ENCODE measurements around the gene CCDC87.
"Not testable (repeated sequence)": the region's sequence is repeated elsewhere in the genome, so short reads cannot be mapped to it uniquely, and the experiment has no call there.

The CCDC87 gene

GRCh38 chr11:66607126-66607834 is 14.4 kb upstream of the CCDC87 start:
- H3K4me3 ChIP-seq (ENCODE audit: insufficient read depth, low read length, poor library complexity, severe bottlenecking) = no peak overlapping the region
- H3K9me2 ChIP-seq (replicated peaks; ENCODE audit: insufficient read depth, low read length) = no peaks in the 10 kb centered on the region
- no peak overlapping the region for H2AFZ ChIP-seq (ENCODE audit: low read depth, low read length, severe bottlenecking)
- H3K27me3 ChIP-seq (ENCODE audit: low read length) = no peaks in the 10 kb centered on the region
- H3K79me2 ChIP-seq (ENCODE audit: insufficient read depth, low read length) = no peaks in the 10 kb centered on the region
- no peak for TF ChIP-seq EZH2phosphoT487 (conservative IDR thresholded peaks at IDR 0.05; ENCODE audit: low read length)
- H3K9me3 ChIP-seq (ENCODE audit: insufficient read depth, low read length) = no peaks in the 10 kb centered on the region
- H4K20me1 ChIP-seq (ENCODE audit: low read depth, low read length) = no peaks in the 10 kb centered on the region
- H3K27ac ChIP-seq (ENCODE audit: low read depth, low read length) = no peak overlapping the region
- no peak overlapping the region for H3K4me2 ChIP-seq (ENCODE audit: low read depth, low read length, poor library complexity, severe bottlenecking)
- no peaks in the 10 kb centered on the region for H3K36me3 ChIP-seq (ENCODE audit: low read length)
- no peaks in the 10 kb centered on the region for H3F3A ChIP-seq (ENCODE audit: insufficient read depth)
- no peak overlapping the region for H3K9ac ChIP-seq (ENCODE audit: low read length)

- not testable (repeated sequence) for H3K4me2 ChIP-seq (ENCODE audit: low read depth, low read length, poor library complexity, severe bottlenecking); H3K9me2 ChIP-seq (replicated peaks; ENCODE audit: insufficient read depth, low read length); H3K9ac ChIP-seq (ENCODE audit: low read length); H3K9me3 ChIP-seq (ENCODE audit: insufficient read depth, low read length); H3K79me2 ChIP-seq (ENCODE audit: insufficient read depth, low read length); H2AFZ ChIP-seq (ENCODE audit: low read depth, low read length, severe bottlenecking); H3K27ac ChIP-seq (ENCODE audit: low read depth, low read length); H3K36me3 ChIP-seq (ENCODE audit: low read length); H3F3A ChIP-seq (ENCODE audit: insufficient read depth); H4K20me1 ChIP-seq (ENCODE audit: low read depth, low read length); H3K27me3 ChIP-seq (ENCODE audit: low read length); H3K4me3 ChIP-seq (ENCODE audit: insufficient read depth, low read length, poor library complexity, severe bottlenecking)
Measured at GRCh38 chr11:66606608-66607007, 13.7 kb upstream of the CCDC87 start.

GRCh38 chr11:66604155-66604554 is 11.3 kb upstream of the CCDC87 start:
- no peaks in the 10 kb centered on the region for H3K79me2 ChIP-seq (ENCODE audit: insufficient read depth, low read length)
- H3K27me3 ChIP-seq (ENCODE audit: low read length) = no peaks in the 10 kb centered on the region
- H4K20me1 ChIP-seq (ENCODE audit: low read depth, low read length) = no peaks in the 10 kb centered on the region
- H3K4me3 ChIP-seq (ENCODE audit: insufficient read depth, low read length, poor library complexity, severe bottlenecking) = no peak overlapping the region
- TF ChIP-seq CTCF (IDR thresholded peaks at IDR 0.05; ENCODE audit: insufficient read depth, low read length, poor library complexity, severe bottlenecking) (no peak), EZH2phosphoT487 (conservative IDR thresholded peaks at IDR 0.05; ENCODE audit: low read length) (no peak)
- no peaks in the 10 kb centered on the region for H3F3A ChIP-seq (ENCODE audit: insufficient read depth)
- no peaks in the 10 kb centered on the region for H3K9me2 ChIP-seq (replicated peaks; ENCODE audit: insufficient read depth, low read length)
- no peak overlapping the region for H3K27ac ChIP-seq (ENCODE audit: low read depth, low read length)
- no peak overlapping the region for H3K4me2 ChIP-seq (ENCODE audit: low read depth, low read length, poor library complexity, severe bottlenecking)
- no peaks in the 10 kb centered on the region for H3K36me3 ChIP-seq (ENCODE audit: low read length)
- no peak overlapping the region for H3K9ac ChIP-seq (ENCODE audit: low read length)
- H2AFZ ChIP-seq (ENCODE audit: low read depth, low read length, severe bottlenecking) = no peak overlapping the region
- H3K9me3 ChIP-seq (ENCODE audit: insufficient read depth, low read length) = no peaks in the 10 kb centered on the region

- H3K79me2 ChIP-seq (ENCODE audit: insufficient read depth, low read length) = no peaks in the 10 kb centered on the region
- no peak overlapping the region for H3K4me2 ChIP-seq (ENCODE audit: low read depth, low read length, poor library complexity, severe bottlenecking)
- no peaks in the 10 kb centered on the region for H3F3A ChIP-seq (ENCODE audit: insufficient read depth)
- H3K9me2 ChIP-seq (replicated peaks; ENCODE audit: insufficient read depth, low read length) = no peaks in the 10 kb centered on the region
- TF ChIP-seq EZH2phosphoT487 (conservative IDR thresholded peaks at IDR 0.05; ENCODE audit: low read length) (no peak), CTCF (IDR thresholded peaks at IDR 0.05; ENCODE audit: insufficient read depth, low read length, poor library complexity, severe bottlenecking) (no peak)
- no peak overlapping the region for H3K27ac ChIP-seq (ENCODE audit: low read depth, low read length)
- no peak overlapping the region for H3K4me3 ChIP-seq (ENCODE audit: insufficient read depth, low read length, poor library complexity, severe bottlenecking)
- no peak overlapping the region for H2AFZ ChIP-seq (ENCODE audit: low read depth, low read length, severe bottlenecking)
- no peaks in the 10 kb centered on the region for H3K9me3 ChIP-seq (ENCODE audit: insufficient read depth, low read length)
- no peak overlapping the region for H3K9ac ChIP-seq (ENCODE audit: low read length)
- no peaks in the 10 kb centered on the region for H3K27me3 ChIP-seq (ENCODE audit: low read length)
- H4K20me1 ChIP-seq (ENCODE audit: low read depth, low read length) = no peaks in the 10 kb centered on the region
- no peaks in the 10 kb centered on the region for H3K36me3 ChIP-seq (ENCODE audit: low read length)
Measured at GRCh38 chr11:66603072-66603471, 10.2 kb upstream of the CCDC87 start.
